ENCODE results near the gene COL23A1.

The COL23A1 gene

GRCh38 chr5:178420354-178420781, 169.8 kb downstream of the COL23A1 start:
- DNase-seq (ENCODE audit: low read depth) = no peak
- no peak overlapping the region for H3K4me3 ChIP-seq (ENCODE audit: low read depth, low read length)

DNA sequence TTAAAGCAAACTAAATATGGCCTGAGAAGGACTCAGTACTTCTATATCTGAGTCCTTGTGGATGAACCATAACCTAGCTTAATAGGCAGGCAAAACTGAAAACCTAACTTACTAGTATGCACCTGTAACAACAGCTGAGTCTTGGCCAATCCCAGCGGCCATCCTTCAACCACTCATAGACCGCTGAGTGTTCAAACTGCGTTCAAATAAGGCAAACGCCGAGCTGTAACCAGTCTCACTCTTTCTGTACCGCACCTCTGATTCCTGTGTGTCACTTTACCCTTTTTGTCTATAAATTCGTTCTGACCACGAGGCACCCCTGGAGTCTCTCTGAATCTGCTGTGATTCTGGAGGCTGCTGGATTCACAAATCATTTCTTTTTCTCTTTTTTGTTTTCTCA, 170.5 kb downstream of the COL23A1 start:
- no peak for DNase-seq (ENCODE audit: low read depth)
- H3K4me3 ChIP-seq (ENCODE audit: low read depth, low read length) = no peak overlapping the region

- no peak overlapping the region for H3K4me3 ChIP-seq (ENCODE audit: low read depth, low read length)
- DNase-seq (ENCODE audit: low read depth) = no peak
Measured at GRCh38 chr5:178419196-178419595, 171.0 kb downstream of the COL23A1 start.

DNA sequence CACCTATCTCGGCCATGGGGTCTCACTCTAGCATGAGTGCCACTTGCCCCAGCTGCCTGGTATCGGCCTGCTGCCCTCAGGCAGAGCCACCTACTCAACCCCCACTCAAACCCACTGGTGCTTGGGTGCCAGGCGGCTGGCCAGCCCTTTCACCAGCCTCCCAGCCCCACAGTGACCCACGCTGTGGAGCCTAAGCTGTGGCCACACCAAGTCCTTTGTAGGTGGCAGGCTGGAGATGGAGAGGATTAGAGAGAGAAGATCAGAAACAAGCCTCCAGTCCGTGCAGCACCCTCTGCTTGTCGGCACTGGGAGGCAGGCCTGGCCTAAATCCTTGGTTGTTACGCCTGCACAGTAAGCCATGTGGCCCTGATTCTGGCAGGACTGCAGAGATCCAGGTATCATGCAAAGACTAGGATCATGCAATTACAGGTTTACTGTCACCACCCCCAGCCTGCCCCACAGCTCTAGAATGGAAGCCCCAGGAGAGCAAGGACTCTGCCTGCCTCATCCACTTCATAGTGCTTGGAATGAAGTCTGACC, 171.7 kb downstream of the COL23A1 start:
- DNase-seq (ENCODE audit: low read depth) = no peak

GRCh38 chr5:178418031-178418430, 172.2 kb downstream of the COL23A1 start:
- DNase-seq (ENCODE audit: low read depth) = no peak
- H3K4me3 ChIP-seq (ENCODE audit: low read depth, low read length) = no peak overlapping the region

More for the DNA sequence above, 171.7 kb downstream of the COL23A1 start:
- no peak overlapping the region for H3K4me3 ChIP-seq (ENCODE audit: low read depth, low read length)

GRCh38 chr5:178417391-178417811, 172.8 kb downstream of the COL23A1 start:
- DNase-seq (ENCODE audit: low read depth) = no peak
- H3K4me3 ChIP-seq (ENCODE audit: low read depth, low read length) = no peak overlapping the region

DNA sequence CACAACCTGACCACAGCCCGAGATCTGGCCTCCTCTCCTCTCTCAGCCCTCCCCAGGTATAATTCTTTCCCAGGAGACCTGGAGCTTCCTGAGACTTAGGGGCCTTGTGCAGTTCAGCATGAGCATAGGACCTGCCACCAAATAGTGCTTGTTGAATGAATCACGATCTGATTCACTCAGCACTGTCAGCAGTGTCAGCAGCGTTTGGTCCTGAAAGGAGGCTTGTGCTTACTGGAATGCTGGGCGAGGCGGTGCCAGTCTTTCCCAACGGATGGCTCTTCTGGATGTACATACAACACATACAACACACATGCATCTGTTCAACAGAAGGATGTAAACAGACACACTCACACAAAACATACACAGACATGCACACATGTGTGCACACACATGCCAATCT, 173.3 kb downstream of the COL23A1 start:
- no peak overlapping the region for H3K4me3 ChIP-seq (ENCODE audit: low read depth, low read length)
- DNase-seq (ENCODE audit: low read depth) = peak; percentile 0

GRCh38 chr5:178416206-178416882, 173.8 kb downstream of the COL23A1 start:
- no peak overlapping the region for H3K4me3 ChIP-seq (ENCODE audit: low read depth, low read length)
- no peak for DNase-seq (ENCODE audit: low read depth)

DNA sequence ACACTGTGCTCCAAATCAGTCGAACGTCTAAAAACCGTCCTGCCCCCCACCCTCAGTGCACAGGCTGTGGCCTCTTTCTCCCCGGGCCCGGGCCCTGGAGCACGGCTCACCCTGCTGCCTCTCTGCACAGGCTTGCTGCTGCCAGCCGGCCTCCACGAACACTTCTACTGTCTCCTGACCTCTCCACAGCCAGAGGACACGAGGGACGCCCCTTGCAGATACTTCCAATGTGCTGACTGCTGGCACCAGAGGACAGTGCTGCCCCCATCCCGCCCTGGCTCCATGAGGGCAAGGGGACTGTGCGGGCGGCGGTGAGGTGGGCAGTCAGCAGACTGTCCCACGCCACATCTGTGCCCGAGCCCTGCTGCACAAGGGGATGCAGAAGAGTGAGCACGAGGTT, 174.8 kb downstream of the COL23A1 start:
- no peak overlapping the region for H3K4me3 ChIP-seq (ENCODE audit: low read depth, low read length)
- no peak for DNase-seq (ENCODE audit: low read depth)

DNA sequence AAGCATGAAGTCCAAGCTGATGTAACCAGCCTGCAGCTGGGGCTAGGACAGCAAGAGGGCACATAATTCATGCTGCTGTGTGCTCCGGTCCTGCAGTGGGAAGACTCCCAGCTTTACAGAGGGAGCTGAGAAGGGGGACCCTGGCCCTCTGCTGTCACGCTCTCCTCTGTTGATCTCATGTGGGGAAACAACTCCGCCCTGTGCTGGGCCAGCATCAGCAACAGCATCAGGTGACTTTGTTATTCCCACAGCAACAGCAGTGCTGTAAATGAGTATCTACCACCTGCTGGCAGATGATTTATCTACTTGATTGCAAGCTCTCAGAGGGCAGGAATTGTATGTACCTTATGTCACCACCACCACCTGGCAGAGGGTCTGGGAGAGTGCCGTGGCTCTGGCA, 176.2 kb downstream of the COL23A1 start:
- no peak overlapping the region for H3K4me3 ChIP-seq (ENCODE audit: low read depth, low read length)
- DNase-seq (ENCODE audit: low read depth) = no peak

GRCh38 chr5:178411083-178411482, 179.1 kb downstream of the COL23A1 start:
- no peak overlapping the region for H3K4me3 ChIP-seq (ENCODE audit: low read depth, low read length)
- DNase-seq (ENCODE audit: low read depth) = no peak

GRCh38 chr5:178407646-178408045, 182.5 kb downstream of the COL23A1 start:
- DNase-seq (ENCODE audit: low read depth) = no peak
- H3K4me3 ChIP-seq (ENCODE audit: low read depth, low read length) = no peak overlapping the region

- no peak overlapping the region for H3K4me3 ChIP-seq (ENCODE audit: low read depth, low read length)
- no peak for DNase-seq (ENCODE audit: low read depth)
Measured at GRCh38 chr5:178404987-178405386, 185.2 kb downstream of the COL23A1 start.

GRCh38 chr5:178403956-178404600, 186.1 kb downstream of the COL23A1 start:
- no peak overlapping the region for H3K4me3 ChIP-seq (ENCODE audit: low read depth, low read length)
- no peak for DNase-seq (ENCODE audit: low read depth)

DNA sequence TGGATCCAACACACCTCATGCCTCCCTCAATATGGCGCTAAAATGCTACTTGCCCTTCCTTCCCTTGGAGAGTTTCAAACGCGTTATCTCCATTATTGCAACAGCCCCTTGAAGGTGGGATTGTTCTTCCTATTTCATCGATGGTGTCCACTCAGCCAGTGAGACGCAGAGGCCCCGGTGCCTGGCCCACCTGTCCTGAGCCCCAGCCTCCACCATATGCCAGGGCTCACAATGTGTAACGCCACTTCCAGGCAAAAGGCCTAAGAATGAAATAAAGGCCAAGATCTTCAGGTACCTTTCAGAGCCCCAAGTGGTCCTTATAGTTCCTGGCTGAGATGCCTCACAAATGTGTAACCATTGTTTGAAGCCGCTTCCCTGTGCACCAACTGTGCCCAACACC, 186.8 kb downstream of the COL23A1 start:
- no peak overlapping the region for H3K4me3 ChIP-seq (ENCODE audit: low read depth, low read length)
- DNase-seq (ENCODE audit: low read depth) = no peak

GRCh38 chr5:178399701-178400095, 190.5 kb downstream of the COL23A1 start:
- DNase-seq (ENCODE audit: low read depth) = no peak
- no peak overlapping the region for H3K4me3 ChIP-seq (ENCODE audit: low read depth, low read length)

- no peak overlapping the region for H3K4me3 ChIP-seq (ENCODE audit: low read depth, low read length)
- DNase-seq (ENCODE audit: low read depth) = no peak
Measured at GRCh38 chr5:178398901-178399700, 191.1 kb downstream of the COL23A1 start.

GRCh38 chr5:178396796-178397720, 193.1 kb downstream of the COL23A1 start:
- no peak for DNase-seq (ENCODE audit: low read depth)
- no peak overlapping the region for H3K4me3 ChIP-seq (ENCODE audit: low read depth, low read length)

DNA sequence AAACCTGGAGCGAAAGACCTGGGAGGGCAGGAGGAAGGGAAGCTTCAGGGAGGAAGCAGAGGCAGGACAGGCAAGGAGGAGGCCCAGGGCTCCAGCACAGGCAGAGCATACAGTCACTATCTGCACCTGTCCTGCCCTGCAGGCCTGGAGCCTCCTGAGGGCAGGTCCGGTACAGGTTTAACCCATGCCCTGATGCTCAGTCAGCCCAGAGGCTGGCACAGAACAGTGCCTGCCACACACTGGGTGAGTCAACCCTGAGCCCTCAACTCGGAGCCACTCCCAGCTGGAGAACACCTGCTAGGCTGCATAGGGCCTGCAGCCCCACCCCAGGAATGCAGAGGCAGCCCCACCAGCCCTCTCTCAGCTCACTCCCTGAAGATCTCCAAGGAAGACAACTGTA, 196.1 kb downstream of the COL23A1 start:
- no peak overlapping the region for H3K4me3 ChIP-seq (ENCODE audit: low read depth, low read length)
- no peak for DNase-seq (ENCODE audit: low read depth)
